Kidney epithelial cell (primary cell): ENCODE results near the gene COL26A1. TPM values are rescaled to one million over a fixed set of nuclear protein-coding genes. Genes with fewer than 3 reads are reported as not detected.

Source experiments
- DNase-seq: peaks from one replicate; pipeline ENCODE4 v3.0.0-alpha.2; 2010; ENCODE audit warnings: low read depth
- H3K27me3 ChIP-seq: 2 replicates; pipeline ENCODE4 v1.6.0; 2011; ENCODE audit warnings: low read length; ENCODE audit not compliant: control insufficient read depth, insufficient read depth
- H3K36me3 ChIP-seq: 2 replicates; pipeline ENCODE4 v1.5.1; 2011; ENCODE audit warnings: low read length; ENCODE audit not compliant: control insufficient read depth, insufficient read depth
- H3K4me3 ChIP-seq: 2 replicates; pipeline ENCODE4 v1.5.1; 2011; ENCODE audit warnings: low read depth, mild to moderate bottlenecking, control low read depth, low read length
- CTCF ChIP-seq: IDR thresholded peaks from 2 replicates; pipeline ENCODE4 v1.5.1; 2011; ENCODE audit warnings: mild to moderate bottlenecking, moderate library complexity, low read length, control low read depth, inconsistent platforms; ENCODE audit not compliant: insufficient read depth, poor library complexity, severe bottlenecking
- total RNA-seq: library from RNA; depleted of rRNA; stranded (reverse); fragments of >200 nt; gene quantifications from 2 replicates; pipeline ENCODE4 v1.2.3, GENCODE V29; 2015

COL26A1 gene
- total RNA-seq, 1 donor from 2014 or later, result 0.42 TPM

- H3K27me3 ChIP-seq, result peaks cover 17% of the 10 kb centered on the region
- no peak for DNase-seq
- H3K4me3 ChIP-seq, result no peak overlapping the region
- H3K36me3 ChIP-seq, result no peaks in the 10 kb centered on the region
- TF ChIP-seq CTCF, result no peak
Observed at GRCh38 chr7:101555921-101556275, 193.2 kb downstream of the COL26A1 start.

- Histone ChIP-seq H3K36me3 (no peaks in the 10 kb centered on the region), H3K27me3 (peaks cover 19% of the 10 kb centered on the region), H3K4me3 (no peak overlapping the region)
- no peak for DNase-seq
- no peak for TF ChIP-seq CTCF
Observed at GRCh38 chr7:101556453-101556968, 193.8 kb downstream of the COL26A1 start.

GRCh38 chr7:101557421-101557820 lies 194.7 kb downstream of the COL26A1 start:
- no peak for DNase-seq
- Histone ChIP-seq H3K36me3 (no peaks in the 10 kb centered on the region), H3K27me3 (peaks cover 24% of the 10 kb centered on the region), H3K4me3 (no peak overlapping the region)
- TF ChIP-seq CTCF, result no peak

DNA sequence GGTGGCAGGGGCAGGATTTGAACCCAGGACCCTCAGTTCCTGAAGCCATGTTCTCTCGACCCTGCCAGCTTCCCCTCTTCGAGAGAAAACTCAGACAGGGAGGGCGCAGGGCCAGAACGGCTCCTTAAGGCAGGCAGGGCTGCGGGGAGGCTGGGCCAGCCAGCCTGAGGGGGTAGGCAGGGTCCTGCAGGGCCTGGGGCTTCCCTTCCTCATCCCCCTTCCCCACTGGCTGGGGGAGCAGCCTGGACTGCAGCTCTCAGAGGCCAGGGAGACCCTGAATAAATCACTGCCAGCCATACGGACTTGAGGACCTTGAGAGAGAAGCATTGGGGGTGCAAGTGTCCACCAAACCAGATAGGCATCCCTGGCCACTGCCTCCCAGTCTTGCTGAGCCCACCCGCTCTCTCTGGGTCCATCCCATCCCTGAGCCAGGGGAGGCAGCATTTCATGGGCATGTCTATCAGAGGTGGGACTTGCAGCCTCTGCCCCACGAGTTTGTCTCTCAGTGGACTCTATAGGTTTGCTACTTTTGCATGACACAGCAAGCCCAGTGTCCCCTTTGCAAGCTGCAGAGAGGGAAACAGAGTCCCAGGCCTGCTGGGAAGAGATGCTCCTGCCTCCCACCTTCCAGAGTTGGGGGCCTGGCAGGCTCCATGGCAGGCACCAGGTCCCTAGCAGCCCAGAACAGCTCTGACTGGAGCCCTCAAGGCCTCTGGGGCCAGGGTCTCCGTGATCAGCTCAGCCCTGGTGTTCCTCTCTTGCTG lies 195.5 kb downstream of the COL26A1 start:
- no peak for DNase-seq
- Histone ChIP-seq H3K4me3 (no peak overlapping the region), H3K36me3 (no peaks in the 10 kb centered on the region), H3K27me3 (peaks cover 25% of the 10 kb centered on the region)
- TF ChIP-seq CTCF, result no peak

GRCh38 chr7:101558742-101559325 lies 196.2 kb downstream of the COL26A1 start:
- TF ChIP-seq CTCF, result peak; percentile 14
- no peak for DNase-seq
- Histone ChIP-seq H3K4me3 (no peak overlapping the region), H3K36me3 (no peaks in the 10 kb centered on the region), H3K27me3 (peaks cover 23% of the 10 kb centered on the region)
